Measurements from ENCODE around the gene TRIM14. TPM values are rescaled to one million over a fixed set of nuclear protein-coding genes. Genes with fewer than 3 reads are reported as not detected.
A peak's percentile ranks its signal among the peaks of the same experiment; 100 is the strongest.
"Not testable (repeated sequence)": the region's sequence is repeated elsewhere in the genome, so short reads cannot be mapped to it uniquely, and the experiment has no call there.

TRIM14 gene
- total and polyA plus RNA-seq, 7 experiments from 2014 or later: 54.1 to 114 (median 79.7) TPM

GRCh38 chr9:98129451-98129881 is 10.4 kb upstream of the TRIM14 start:
- Mint-ChIP-seq H3K4me1 (peaks cover 0 to 16% (median 7%) of the 10 kb centered on the region in 7 donors), H3K36me3 (peaks cover 5 to 48% (median 11%) of the 10 kb centered on the region in 5 donors), H3K27ac (peak overlapping the region in 7 of 9 donors; percentile 3 to 88 (median 72)), H3K27me3 (no peaks in the 10 kb centered on the region), H3K4me3 (no peak overlapping the region), H3K9me3 (no peaks in the 10 kb centered on the region)
- ATAC-seq (peak; percentile 87), DNase-seq (no peak)
- H3K27ac ChIP-seq (ENCODE audit: low read depth, low read length): no peak overlapping the region
- no peaks in the 10 kb centered on the region for H3K27me3 ChIP-seq (ENCODE audit: control insufficient read depth in 2 of 2, insufficient read depth in 2 of 2, low read length in 2 of 2)
- peaks cover 0 to 73% (median 0%) of the 10 kb centered on the region in 3 experiments for H3K36me3 ChIP-seq (ENCODE audit: control insufficient read depth in 2 of 3, insufficient read depth in 3 of 3, low read length in 3 of 3)
- intact Hi-C loops (cut with micrococcal nuclease): no loop called here
- no peak overlapping the region for H3K4me3 ChIP-seq (ENCODE audit: low read length)
- POLR2A ChIA-PET: interaction anchor here (1.3 kb wide), 1 partner anchor 207 kb away, joined by 3 read pairs; the partner anchor contains the start of gene TRMO
- H3K4me1 ChIP-seq (ENCODE audit: control insufficient read depth in 2 of 2, insufficient read depth in 2 of 2, low read length in 2 of 2): no peaks in the 10 kb centered on the region
- CTCF ChIA-PET: interaction anchor here (0.7 to 1.8 kb wide), 2 partner anchors 55 to 56 kb away, joined by 3 to 4 read pairs; no protein-coding TSS in a partner anchor
- no peaks in the 10 kb centered on the region for H3K9me3 ChIP-seq (ENCODE audit: control insufficient read depth in 2 of 3, low read length in 3 of 3)

GRCh38 chr9:98128316-98128715 is 9.3 kb upstream of the TRIM14 start:
- Histone ChIP-seq H3K9me3 (ENCODE audit: control insufficient read depth in 2 of 3, low read length in 3 of 3) (no peaks in the 10 kb centered on the region), H3K4me3 (ENCODE audit: low read length) (no peak overlapping the region), H3K4me1 (ENCODE audit: control insufficient read depth in 2 of 2, insufficient read depth in 2 of 2, low read length in 2 of 2) (no peaks in the 10 kb centered on the region), H3K36me3 (ENCODE audit: control insufficient read depth in 2 of 3, insufficient read depth in 3 of 3, low read length in 3 of 3) (peaks cover 0 to 67% (median 0%) of the 10 kb centered on the region in 3 experiments), H3K27ac (ENCODE audit: low read depth, low read length) (no peak overlapping the region), H3K27me3 (ENCODE audit: control insufficient read depth in 2 of 2, insufficient read depth in 2 of 2, low read length in 2 of 2) (no peaks in the 10 kb centered on the region)
- H3K27ac Mint-ChIP-seq: no peak overlapping the region
- H3K4me3 Mint-ChIP-seq: no peak overlapping the region
- ChIA-PET POLR2A (interaction anchor here (0.9 to 1.8 kb wide), 2 partner anchors 10 to 26 kb away, joined by 3 to 6 read pairs; partner anchors contain the start of gene TRIM14), CTCF (interaction anchor here (0.5 to 1.8 kb wide), 2 partner anchors 49 to 55 kb away, joined by 3 to 4 read pairs; no protein-coding TSS in a partner anchor)
- peaks cover 0 to 14% (median 5%) of the 10 kb centered on the region in 7 donors for H3K4me1 Mint-ChIP-seq
- intact Hi-C loops (cut with micrococcal nuclease): no loop called here
- DNase-seq (no peak), ATAC-seq (no peak)
- peaks cover 5 to 42% (median 11%) of the 10 kb centered on the region in 5 donors for H3K36me3 Mint-ChIP-seq
- no peaks in the 10 kb centered on the region for H3K27me3 Mint-ChIP-seq
- H3K9me3 Mint-ChIP-seq: no peaks in the 10 kb centered on the region

- Mint-ChIP-seq H3K36me3 (peaks cover 5 to 34% (median 11%) of the 10 kb centered on the region in 5 donors), H3K9me3 (no peaks in the 10 kb centered on the region), H3K27me3 (no peaks in the 10 kb centered on the region), H3K27ac (peak overlapping the region in 1 of 9 donors; percentile 58), H3K4me3 (no peak overlapping the region), H3K4me1 (peaks cover 8 to 18% (median 12%) of the 10 kb centered on the region in 7 donors)
- ChIA-PET POLR2A (interaction anchor here (0.6 to 1.8 kb wide), 2 partner anchors 8 to 17 kb away, joined by 6 to 7 read pairs; partner anchors contain the start of gene TRIM14), CTCF (interaction anchor here (1.5 kb wide), 1 partner anchor 25 kb away, joined by 4 read pairs; no protein-coding TSS in a partner anchor)
- no peaks in the 10 kb centered on the region for H3K27me3 ChIP-seq (ENCODE audit: control insufficient read depth in 2 of 2, insufficient read depth in 2 of 2, low read length in 2 of 2)
- DNase-seq: no peak
- H3K36me3 ChIP-seq (ENCODE audit: control insufficient read depth in 2 of 3, insufficient read depth in 3 of 3, low read length in 3 of 3): peaks cover 0 to 56% (median 0%) of the 10 kb centered on the region in 3 experiments
- no peak overlapping the region for H3K27ac ChIP-seq (ENCODE audit: low read depth, low read length)
- intact Hi-C loops (cut with micrococcal nuclease): no loop called here
- H3K4me3 ChIP-seq (ENCODE audit: low read length): no peak overlapping the region
- H3K9me3 ChIP-seq (ENCODE audit: control insufficient read depth in 2 of 3, low read length in 3 of 3): no peaks in the 10 kb centered on the region
- H3K4me1 ChIP-seq (ENCODE audit: control insufficient read depth in 2 of 2, insufficient read depth in 2 of 2, low read length in 2 of 2): peaks cover 0 to 7% of the 10 kb centered on the region in 2 donors
- no peak for ATAC-seq
These were observed 8.2 kb upstream of the TRIM14 start for GRCh38 chr9:98127226-98127625.

- ATAC-seq (no peak), DNase-seq (no peak)
- peaks cover 25 to 37% (median 33%) of the 10 kb centered on the region in 7 donors for H3K4me1 Mint-ChIP-seq
- Histone ChIP-seq H3K27ac (ENCODE audit: low read depth, low read length) (no peak overlapping the region), H3K4me1 (ENCODE audit: control insufficient read depth in 2 of 2, insufficient read depth in 2 of 2, low read length in 2 of 2) (peaks cover 21 to 25% of the 10 kb centered on the region in 2 donors), H3K4me3 (ENCODE audit: low read length) (no peak overlapping the region), H3K9me3 (ENCODE audit: control insufficient read depth in 2 of 3, low read length in 3 of 3) (no peaks in the 10 kb centered on the region), H3K27me3 (ENCODE audit: control insufficient read depth in 2 of 2, insufficient read depth in 2 of 2, low read length in 2 of 2) (no peaks in the 10 kb centered on the region), H3K36me3 (ENCODE audit: control insufficient read depth in 2 of 3, insufficient read depth in 3 of 3, low read length in 3 of 3) (peaks cover 0 to 41% (median 0%) of the 10 kb centered on the region in 3 experiments)
- no peaks in the 10 kb centered on the region for H3K9me3 Mint-ChIP-seq
- intact Hi-C loops (cut with micrococcal nuclease): no loop called here
- CTCF ChIA-PET: interaction anchor here (0.6 to 0.7 kb wide), 2 partner anchors 33 to 54 kb away, joined by 3 to 4 read pairs; no protein-coding TSS in a partner anchor
- H3K36me3 Mint-ChIP-seq: peaks cover 0 to 23% (median 11%) of the 10 kb centered on the region in 5 donors
- H3K4me3 Mint-ChIP-seq: no peak overlapping the region
- H3K27ac Mint-ChIP-seq: peak overlapping the region in 7 of 9 donors; percentile 5 to 81 (median 41)
- H3K27me3 Mint-ChIP-seq: no peaks in the 10 kb centered on the region
- POLR2A ChIA-PET: interaction anchor here (0.7 to 1.1 kb wide), 2 partner anchors 17 to 81 kb away, joined by 3 read pairs; no protein-coding TSS in a partner anchor
These were observed 5.8 kb upstream of the TRIM14 start for GRCh38 chr9:98124637-98125426.

- H3K4me3 Mint-ChIP-seq; DNase-seq; H3K27me3 ChIP-seq (ENCODE audit: control insufficient read depth in 2 of 2, insufficient read depth in 2 of 2, low read length in 2 of 2); H3K4me3 ChIP-seq (ENCODE audit: low read length); H3K9me3 ChIP-seq (ENCODE audit: control insufficient read depth in 2 of 3, low read length in 3 of 3); intact Hi-C loops (cut with micrococcal nuclease); H3K27me3 Mint-ChIP-seq; ATAC-seq; H3K9me3 Mint-ChIP-seq; H3K27ac ChIP-seq (ENCODE audit: low read depth, low read length): not testable (repeated sequence)
- Mint-ChIP-seq H3K36me3 (peaks cover 3 to 16% (median 9%) of the 10 kb centered on the region in 5 donors), H3K4me1 (peaks cover 22 to 39% (median 37%) of the 10 kb centered on the region in 7 donors), H3K27ac (peak overlapping the region in 4 of 9 donors; percentile 14 to 81 (median 46))
- CTCF ChIA-PET: interaction anchor here (0.6 kb wide), 2 partner anchors 53 to 62 kb away, joined by 4 read pairs; no protein-coding TSS in a partner anchor
- Histone ChIP-seq H3K4me1 (ENCODE audit: control insufficient read depth in 2 of 2, insufficient read depth in 2 of 2, low read length in 2 of 2) (peaks cover 25 to 26% of the 10 kb centered on the region in 2 donors), H3K36me3 (ENCODE audit: control insufficient read depth in 2 of 3, insufficient read depth in 3 of 3, low read length in 3 of 3) (peaks cover 0 to 36% (median 0%) of the 10 kb centered on the region in 3 experiments)
- POLR2A ChIA-PET: interaction anchor here (1.1 kb wide), 1 partner anchor 82 kb away, joined by 3 read pairs; no protein-coding TSS in a partner anchor
These were observed 5.1 kb upstream of the TRIM14 start for GRCh38 chr9:98124091-98124490.

GRCh38 chr9:98121058-98121457 is 2.0 kb upstream of the TRIM14 start:
- no peaks in the 10 kb centered on the region for H3K9me3 Mint-ChIP-seq
- CTCF ChIA-PET: interaction anchor here (0.6 to 2.2 kb wide), 7 partner anchors 15 to 259 kb away, joined by 3 to 10 read pairs (median 3); no protein-coding TSS in a partner anchor
- intact Hi-C loops (cut with micrococcal nuclease): no loop called here
- DNase-seq: peak in 5 of 9 donors; percentile 21 to 43 (median 36)
- ATAC-seq: no peak
- H3K4me3 Mint-ChIP-seq: peak overlapping the region in 9 of 10 donors; percentile 80 to 96 (median 89)
- POLR2A ChIA-PET: interaction anchor here (0.7 to 6.5 kb wide), 12 partner anchors 9 to 199 kb away, joined by 3 to 80 read pairs (median 11); partner anchors contain the start of genes CORO2A, TBC1D2 and TRMO
- H3K36me3 ChIP-seq (ENCODE audit: control insufficient read depth in 2 of 3, insufficient read depth in 3 of 3, low read length in 3 of 3): peaks cover 0 to 14% (median 0%) of the 10 kb centered on the region in 3 experiments
- H3K36me3 Mint-ChIP-seq: peaks cover 3 to 17% (median 14%) of the 10 kb centered on the region in 5 donors
- peaks cover 35 to 61% (median 55%) of the 10 kb centered on the region in 7 donors for H3K4me1 Mint-ChIP-seq
- H3K4me1 ChIP-seq (ENCODE audit: control insufficient read depth in 2 of 2, insufficient read depth in 2 of 2, low read length in 2 of 2): peaks cover 26 to 39% of the 10 kb centered on the region in 2 donors
- H3K9me3 ChIP-seq (ENCODE audit: control insufficient read depth in 2 of 3, low read length in 3 of 3): no peaks in the 10 kb centered on the region
- no peaks in the 10 kb centered on the region for H3K27me3 ChIP-seq (ENCODE audit: control insufficient read depth in 2 of 2, insufficient read depth in 2 of 2, low read length in 2 of 2)
- H3K27ac ChIP-seq (ENCODE audit: low read depth, low read length): peak overlapping the region; percentile 70
- peak overlapping the region; percentile 45 for H3K4me3 ChIP-seq (ENCODE audit: low read length)
- H3K27ac Mint-ChIP-seq: peak overlapping the region; percentile 72 to 98 (median 96)
- H3K27me3 Mint-ChIP-seq: no peaks in the 10 kb centered on the region
